Thoracic aorta (tissue), 2 donors: ENCODE measurements around the gene SLC4A1AP. TPM values are rescaled to one million over a fixed set of nuclear protein-coding genes. Genes with fewer than 3 reads are reported as not detected.

ENCODE experiments used
- ATAC-seq: fragments of 150-250 bp; one replicate; pipeline ENCODE4 v1.8.0; 2017; ENCODE audit warnings: low read depth; ENCODE audit not compliant: insufficient number of reproducible peaks, low FRiP score
- DNase-seq: peaks from one replicate; pipeline ENCODE4 v3.0.0-alpha.2; 2020; ENCODE audit warnings: low spot score
- H3K27ac ChIP-seq, 2 donors: fragments of 200-600 bp; sonication (generic); 1 replicate in 1 of 2; 2 replicates in 1 of 2; pipeline ENCODE4 v1.5.1; 2016; ENCODE audit warnings: mild to moderate bottlenecking in 2 of 2, moderate library complexity in 2 of 2
- H3K27me3 ChIP-seq: fragments of 200-600 bp; sonication (generic); replicated peaks from 2 replicates; pipeline ENCODE4 v1.6.0; 2016; ENCODE audit warnings: mild to moderate bottlenecking; ENCODE audit not compliant: insufficient read depth
- H3K36me3 ChIP-seq: fragments of 200-600 bp; sonication (generic); one replicate; pipeline ENCODE4 v1.5.1; 2016
- H3K4me1 ChIP-seq, 2 donors: fragments of 200-600 bp; sonication (generic); 1 replicate in 1 of 2; 2 replicates in 1 of 2; pipeline versions ENCODE4 v1.5.1 to v1.6.0; 2016; ENCODE audit warnings: low read depth in 2 of 2, mild to moderate bottlenecking in 1 of 2; ENCODE audit not compliant: control insufficient read depth in 1 of 2
- H3K4me3 ChIP-seq: fragments of 200-600 bp; sonication (generic); 2 replicates; pipeline ENCODE4 v1.5.1; 2016; ENCODE audit warnings: mild to moderate bottlenecking
- H3K9me3 ChIP-seq: fragments of 200-600 bp; sonication (generic); 2 replicates; pipeline ENCODE4 v1.5.1; 2016
- CTCF ChIP-seq: fragments of 200-600 bp; sonication (generic); IDR thresholded peaks from one replicate; pipeline ENCODE4 v1.5.1; 2019; ENCODE audit warnings: antibody characterized with exemption
- total RNA-seq, 2 donors: library from RNA; depleted of rRNA; stranded (reverse); fragments of >200 nt; gene quantifications; one replicate each; pipeline versions ENCODE4 v1.1.0 to v1.2.3, GENCODE V29; 2016

SLC4A1AP gene
- total RNA-seq, 2 donors from 2014 or later, result 19.8 to 23.7 TPM

GRCh38 chr2:27689424-27689823 is 25.7 kb downstream of the SLC4A1AP start:
- DNase-seq (no peak), ATAC-seq (no peak)
- TF ChIP-seq CTCF, result no peak
- H3K4me1 ChIP-seq, result no peaks in the 10 kb centered on the region
- H3K27me3 ChIP-seq, result no peaks in the 10 kb centered on the region
- H3K27ac ChIP-seq, result no peak overlapping the region
- no peak overlapping the region for H3K4me3 ChIP-seq
- no peaks in the 10 kb centered on the region for H3K9me3 ChIP-seq
- H3K36me3 ChIP-seq, result peaks cover 16% of the 10 kb centered on the region

- no peaks in the 10 kb centered on the region for H3K4me1 ChIP-seq
- DNase-seq (no peak), ATAC-seq (no peak)
- no peak for TF ChIP-seq CTCF
- no peaks in the 10 kb centered on the region for H3K27me3 ChIP-seq
- no peak overlapping the region for H3K4me3 ChIP-seq
- no peak overlapping the region for H3K27ac ChIP-seq
- H3K9me3 ChIP-seq, result no peaks in the 10 kb centered on the region
- H3K36me3 ChIP-seq, result peaks cover 14% of the 10 kb centered on the region
Measured at GRCh38 chr2:27690052-27690451, 26.4 kb downstream of the SLC4A1AP start.

GRCh38 chr2:27697660-27698059 is 34.0 kb downstream of the SLC4A1AP start:
- Histone ChIP-seq H3K9me3 (no peaks in the 10 kb centered on the region), H3K4me1 (no peaks in the 10 kb centered on the region), H3K36me3 (peaks cover 11% of the 10 kb centered on the region), H3K4me3 (no peak overlapping the region), H3K27ac (no peak overlapping the region), H3K27me3 (no peaks in the 10 kb centered on the region)
- DNase-seq (no peak), ATAC-seq (no peak)
- TF ChIP-seq CTCF, result no peak

GRCh38 chr2:27701676-27702075 is 38.0 kb downstream of the SLC4A1AP start:
- H3K36me3 ChIP-seq, result no peaks in the 10 kb centered on the region
- peaks cover 13 to 33% of the 10 kb centered on the region in 2 donors for H3K4me1 ChIP-seq
- DNase-seq (no peak), ATAC-seq (no peak)
- H3K9me3 ChIP-seq, result no peaks in the 10 kb centered on the region
- H3K27ac ChIP-seq, result no peak overlapping the region
- no peak for TF ChIP-seq CTCF
- no peaks in the 10 kb centered on the region for H3K27me3 ChIP-seq
- no peak overlapping the region for H3K4me3 ChIP-seq

- DNase-seq, result no peak
- Histone ChIP-seq H3K9me3 (no peaks in the 10 kb centered on the region), H3K27me3 (no peaks in the 10 kb centered on the region), H3K4me3 (no peak overlapping the region), H3K27ac (no peak overlapping the region), H3K36me3 (no peaks in the 10 kb centered on the region), H3K4me1 (peaks cover 20 to 39% of the 10 kb centered on the region in 2 donors)
- TF ChIP-seq CTCF, result no peak
- no peak for ATAC-seq
Measured at GRCh38 chr2:27702302-27702701, 38.6 kb downstream of the SLC4A1AP start.
